WERI-Rb-1 (cell line): ENCODE results near the gene GMPS.

Experiments used
- DNase-seq: peaks from one replicate; pipeline ENCODE4 v3.0.0-alpha.2; 2020
- H3K27ac ChIP-seq: fragments of 250-450 bp; sonication (Bioruptor Pico); 2 replicates; pipeline ENCODE4 v1.5.1; 2020; ENCODE audit warnings: mild to moderate bottlenecking, moderate library complexity
- H3K27me3 ChIP-seq: fragments of 250-450 bp; sonication (Bioruptor Pico); 2 replicates; pipeline ENCODE4 v1.5.1; 2021; ENCODE audit warnings: mild to moderate bottlenecking, low read depth, moderate library complexity; ENCODE audit not compliant: insufficient read depth, severe bottlenecking
- H3K36me3 ChIP-seq: fragments of 250-450 bp; sonication (Bioruptor Pico); 2 replicates; pipeline ENCODE4 v1.5.1; 2020; ENCODE audit warnings: mild to moderate bottlenecking, moderate library complexity
- H3K4me3 ChIP-seq: 2 replicates; pipeline ENCODE4 v1.5.1; 2011; ENCODE audit warnings: low read depth, mild to moderate bottlenecking, control low read depth, low read length
- H3K9me3 ChIP-seq: fragments of 250-450 bp; sonication (Bioruptor Pico); 2 replicates; pipeline ENCODE4 v1.5.1; 2021; ENCODE audit warnings: mild to moderate bottlenecking, moderate library complexity; ENCODE audit not compliant: severe bottlenecking
- TF ChIP-seq, protein P1 (sequence below): IDR thresholded peaks from 2 replicates; pipeline ENCODE4 v1.5.1; 2011; ENCODE audit warnings: low read depth, mild to moderate bottlenecking, control low read depth, inconsistent platforms, low read length

GMPS gene

GRCh38 chr3:155989536-155989935, 119.1 kb downstream of the GMPS start:
- no peaks in the 10 kb centered on the region for H3K9me3 ChIP-seq

GRCh38 chr3:155991212-155991611, 120.8 kb downstream of the GMPS start:
- TF ChIP-seq, protein P1, sequence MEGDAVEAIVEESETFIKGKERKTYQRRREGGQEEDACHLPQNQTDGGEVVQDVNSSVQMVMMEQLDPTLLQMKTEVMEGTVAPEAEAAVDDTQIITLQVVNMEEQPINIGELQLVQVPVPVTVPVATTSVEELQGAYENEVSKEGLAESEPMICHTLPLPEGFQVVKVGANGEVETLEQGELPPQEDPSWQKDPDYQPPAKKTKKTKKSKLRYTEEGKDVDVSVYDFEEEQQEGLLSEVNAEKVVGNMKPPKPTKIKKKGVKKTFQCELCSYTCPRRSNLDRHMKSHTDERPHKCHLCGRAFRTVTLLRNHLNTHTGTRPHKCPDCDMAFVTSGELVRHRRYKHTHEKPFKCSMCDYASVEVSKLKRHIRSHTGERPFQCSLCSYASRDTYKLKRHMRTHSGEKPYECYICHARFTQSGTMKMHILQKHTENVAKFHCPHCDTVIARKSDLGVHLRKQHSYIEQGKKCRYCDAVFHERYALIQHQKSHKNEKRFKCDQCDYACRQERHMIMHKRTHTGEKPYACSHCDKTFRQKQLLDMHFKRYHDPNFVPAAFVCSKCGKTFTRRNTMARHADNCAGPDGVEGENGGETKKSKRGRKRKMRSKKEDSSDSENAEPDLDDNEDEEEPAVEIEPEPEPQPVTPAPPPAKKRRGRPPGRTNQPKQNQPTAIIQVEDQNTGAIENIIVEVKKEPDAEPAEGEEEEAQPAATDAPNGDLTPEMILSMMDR, result no peak
- H3K4me3 ChIP-seq, result no peak overlapping the region

More at GRCh38 chr3:155989536-155989935, 119.1 kb downstream of the GMPS start:
- no peaks in the 10 kb centered on the region for H3K36me3 ChIP-seq
- TF ChIP-seq, protein P1, result no peak
- H3K27me3 ChIP-seq, result no peaks in the 10 kb centered on the region
- H3K4me3 ChIP-seq, result no peak overlapping the region
- no peak overlapping the region for H3K27ac ChIP-seq
- DNase-seq, result no peak

DNA sequence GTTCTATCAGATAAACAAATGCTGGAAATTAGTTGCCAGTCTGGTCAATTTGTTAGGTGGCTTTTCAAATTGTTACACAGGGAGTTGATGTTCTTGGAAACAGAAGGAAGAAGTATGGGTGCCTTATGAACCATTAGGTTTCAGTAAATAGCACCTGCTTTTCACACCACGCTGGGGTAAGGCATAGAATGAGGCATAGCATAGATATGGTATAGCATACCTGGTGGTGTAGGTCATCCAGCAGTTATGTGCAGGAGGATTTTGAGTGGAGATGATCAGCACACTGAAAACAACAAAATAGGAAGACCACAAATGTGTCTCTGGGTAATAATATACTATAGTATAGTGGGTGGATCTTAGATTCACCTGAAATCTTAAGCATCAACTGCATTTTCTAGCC, 121.4 kb downstream of the GMPS start:
- Histone ChIP-seq H3K4me3 (no peak overlapping the region), H3K9me3 (no peaks in the 10 kb centered on the region), H3K27ac (no peak overlapping the region), H3K36me3 (no peaks in the 10 kb centered on the region), H3K27me3 (no peaks in the 10 kb centered on the region)
- DNase-seq, result no peak
- TF ChIP-seq, protein P1, result no peak

More at GRCh38 chr3:155991212-155991611, 120.8 kb downstream of the GMPS start:
- Histone ChIP-seq H3K9me3 (no peaks in the 10 kb centered on the region), H3K27ac (no peak overlapping the region), H3K27me3 (no peaks in the 10 kb centered on the region), H3K36me3 (no peaks in the 10 kb centered on the region)
- DNase-seq, result no peak
